ENCODE data around the gene RAB6A.

Gene RAB6A

DNA sequence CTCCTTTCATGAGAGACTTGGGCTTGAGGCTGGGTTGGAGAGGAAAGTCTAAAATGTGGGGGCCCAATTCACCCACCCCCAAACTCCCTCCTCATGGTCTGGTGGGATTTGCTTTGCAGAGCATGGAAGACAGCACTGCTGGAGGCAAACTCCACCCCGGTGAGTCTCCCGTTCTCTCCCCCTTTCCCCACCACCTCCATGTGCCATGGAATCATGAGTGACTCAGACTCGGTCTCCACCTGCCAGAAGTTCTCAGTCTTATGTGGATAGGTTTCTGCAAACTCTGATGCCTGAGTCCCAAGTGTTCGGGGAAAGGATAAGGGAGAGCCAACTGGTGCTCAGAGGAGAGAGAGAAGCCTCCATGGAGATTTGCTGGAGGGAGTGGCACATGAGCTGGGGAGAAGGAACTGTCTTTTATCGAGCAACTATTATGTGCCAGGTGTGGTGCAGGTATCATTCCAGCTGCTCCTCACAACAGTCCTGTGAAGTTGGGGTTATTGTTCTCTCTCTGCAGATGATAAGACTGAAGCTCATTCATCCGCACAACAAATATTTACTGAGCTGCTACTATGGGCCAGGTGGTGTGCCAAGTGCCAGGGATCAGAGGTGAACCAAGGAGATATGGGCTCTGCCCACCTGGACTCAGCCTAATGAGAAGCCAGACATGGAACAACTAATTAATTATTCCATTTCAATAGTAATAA, 107.9 kb downstream of the RAB6A start:
- TF ChIP-seq CTCF (IDR thresholded peaks at IDR 0.05; ENCODE audit: low read depth, low read length): no peak
- H3K4me3 ChIP-seq (ENCODE audit: low read depth, low read length): no peak overlapping the region

DNA sequence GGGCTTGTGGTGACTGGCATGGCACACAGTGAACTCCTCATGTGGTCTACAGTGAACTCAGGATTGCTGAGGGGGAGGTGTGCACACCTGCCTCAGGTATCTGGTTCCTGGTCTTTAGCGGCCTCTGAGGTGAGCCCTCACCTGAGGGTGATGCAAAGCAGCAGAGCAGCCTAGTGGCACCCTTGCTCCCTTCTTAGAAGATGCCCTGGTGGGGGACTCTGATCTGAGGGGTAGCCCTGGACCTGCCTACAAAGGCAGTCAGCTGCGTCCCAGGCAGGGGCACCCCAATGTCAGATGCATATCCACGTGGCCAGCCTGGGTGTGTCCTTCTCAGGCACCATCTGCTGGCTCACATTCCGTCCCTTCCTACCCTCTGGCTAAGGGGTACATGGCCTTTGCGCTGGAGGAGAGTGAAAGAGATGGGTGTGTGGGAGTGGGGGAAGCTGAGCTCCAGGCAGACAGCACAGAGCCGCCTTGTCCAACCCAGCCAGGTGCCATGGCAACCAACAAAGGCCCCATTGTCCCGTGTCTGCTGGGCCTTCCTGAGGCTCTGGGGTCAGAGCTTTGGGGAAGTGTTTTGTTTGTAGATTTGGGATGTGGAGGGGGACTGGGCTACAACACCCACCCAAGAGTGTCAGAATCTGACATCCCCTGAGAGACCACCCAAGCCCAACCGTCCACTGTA, 108.7 kb downstream of the RAB6A start:
- no peak for TF ChIP-seq CTCF (IDR thresholded peaks at IDR 0.05; ENCODE audit: low read depth, low read length)
- H3K4me3 ChIP-seq (ENCODE audit: low read depth, low read length): no peak overlapping the region

GRCh38 chr11:73651661-73652045, 109.2 kb downstream of the RAB6A start:
- TF ChIP-seq CTCF (IDR thresholded peaks at IDR 0.05; ENCODE audit: low read depth, low read length): no peak
- no peak overlapping the region for H3K4me3 ChIP-seq (ENCODE audit: low read depth, low read length)

DNA sequence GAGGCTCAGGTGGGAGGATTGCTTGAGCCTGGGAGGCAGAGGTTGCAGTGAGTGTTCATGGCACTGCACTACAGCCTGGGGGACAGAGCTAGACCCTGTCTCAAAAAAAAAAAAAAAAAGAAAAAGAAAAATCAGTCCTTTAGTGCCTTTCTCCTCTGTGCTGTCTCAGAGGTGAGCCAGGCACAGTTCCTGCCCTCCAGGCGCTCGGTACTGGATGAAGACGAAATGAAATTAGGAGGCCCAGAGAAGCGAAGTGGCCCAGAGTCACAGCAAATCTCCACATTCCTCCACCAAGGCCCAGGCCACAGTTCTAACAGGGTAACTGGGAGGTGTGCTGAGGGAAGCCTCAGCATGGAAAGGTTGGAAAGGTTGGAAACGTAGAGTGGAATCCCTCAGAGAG, 109.6 kb downstream of the RAB6A start:
- no peak for TF ChIP-seq CTCF (IDR thresholded peaks at IDR 0.05; ENCODE audit: low read depth, low read length)
- H3K4me3 ChIP-seq (ENCODE audit: low read depth, low read length): no peak overlapping the region

DNA sequence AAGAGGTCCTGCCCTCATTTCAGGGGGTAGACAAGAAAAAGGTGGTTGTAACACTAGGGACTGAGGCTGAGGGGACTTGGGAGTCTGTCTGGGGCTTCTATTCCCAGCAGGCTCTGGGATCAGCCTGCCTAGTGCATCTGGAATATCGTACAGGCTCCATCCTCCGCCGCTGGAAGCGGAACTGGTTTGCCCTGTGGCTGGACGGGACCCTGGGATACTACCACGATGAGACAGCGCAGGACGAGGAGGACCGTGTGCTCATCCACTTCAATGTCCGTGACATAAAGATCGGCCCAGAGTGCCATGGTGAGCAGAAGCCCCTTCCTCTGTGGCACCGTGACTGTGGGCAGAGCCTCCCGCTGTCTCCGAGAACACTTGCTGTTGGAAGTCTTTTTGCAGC, 110.5 kb downstream of the RAB6A start:
- no peak for TF ChIP-seq CTCF (IDR thresholded peaks at IDR 0.05; ENCODE audit: low read depth, low read length)
- no peak overlapping the region for H3K4me3 ChIP-seq (ENCODE audit: low read depth, low read length)

DNA sequence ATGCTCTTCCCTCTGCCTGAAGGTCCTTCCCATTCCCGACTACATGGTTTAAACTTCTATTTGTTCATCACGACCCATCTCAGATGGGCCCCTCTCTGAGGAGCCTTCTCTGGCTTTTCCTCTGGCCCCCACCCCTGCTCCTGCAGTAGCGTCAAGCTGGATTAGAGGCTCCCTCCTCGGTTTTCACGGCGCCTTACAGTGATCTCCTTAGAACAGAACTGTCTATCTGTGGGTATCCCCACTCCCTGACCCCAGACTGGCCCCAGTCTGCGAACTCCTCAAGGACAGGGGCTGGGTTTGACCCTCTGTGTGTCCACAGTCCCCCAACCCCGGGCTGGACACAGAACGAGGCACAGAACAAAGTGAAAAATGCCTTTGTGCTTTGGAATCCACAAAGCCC, 111.7 kb downstream of the RAB6A start:
- TF ChIP-seq CTCF (IDR thresholded peaks at IDR 0.05; ENCODE audit: low read depth, low read length): no peak
- H3K4me3 ChIP-seq (ENCODE audit: low read depth, low read length): no peak overlapping the region

DNA sequence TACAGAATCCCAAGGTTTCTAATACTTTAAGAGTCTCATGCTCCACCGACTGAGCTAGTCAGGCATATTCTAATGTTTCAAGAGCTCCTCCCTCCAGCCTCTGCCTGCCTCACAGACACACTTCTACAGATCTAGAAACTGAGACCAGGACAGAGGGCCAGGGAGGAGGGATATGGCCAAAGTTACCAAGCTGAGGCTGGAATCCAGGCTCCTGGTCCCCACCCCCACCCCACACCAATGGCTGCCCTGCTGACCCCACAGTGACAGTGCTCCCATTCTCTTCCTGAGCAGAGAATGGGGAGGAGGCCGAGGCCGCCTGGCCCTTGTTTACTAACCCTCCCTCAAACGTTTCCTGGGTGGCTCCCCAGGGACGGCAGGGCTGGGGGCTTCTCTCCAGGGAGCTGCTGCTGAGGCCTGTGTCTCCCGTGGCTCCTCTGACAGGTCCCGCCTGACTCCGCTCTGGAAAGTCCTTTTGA, 112.3 kb downstream of the RAB6A start:
- H3K4me3 ChIP-seq (ENCODE audit: low read depth, low read length): no peak overlapping the region
- no peak for TF ChIP-seq CTCF (IDR thresholded peaks at IDR 0.05; ENCODE audit: low read depth, low read length)
